NCI-H460 (cell line): Measurements from ENCODE around the gene CERS3. TPM values are rescaled to one million over a fixed set of nuclear protein-coding genes. Genes with fewer than 3 reads are reported as not detected.

Experiments
- DNase-seq: peaks from one replicate; pipeline ENCODE4 v3.0.0-alpha.2; 2016; ENCODE audit warnings: low read depth; ENCODE audit errors: extremely low read depth
- small RNA-seq, 2 experiments: library from RNA; depleted of rRNA; stranded (forward); fragments of <200 nt; gene quantifications; one replicate each; pipeline ENCODE3, GENCODE V24; 2014
- total RNA-seq: library from RNA; depleted of rRNA; stranded (reverse); fragments of >200 nt; shearing (Covaris generic); gene quantifications from 2 replicates; pipeline ENCODE4 v1.2.3, GENCODE V29; 2014; rRNA removed

Gene CERS3
- total RNA-seq, 1 experiment from 2014 or later: not detected

DNA sequence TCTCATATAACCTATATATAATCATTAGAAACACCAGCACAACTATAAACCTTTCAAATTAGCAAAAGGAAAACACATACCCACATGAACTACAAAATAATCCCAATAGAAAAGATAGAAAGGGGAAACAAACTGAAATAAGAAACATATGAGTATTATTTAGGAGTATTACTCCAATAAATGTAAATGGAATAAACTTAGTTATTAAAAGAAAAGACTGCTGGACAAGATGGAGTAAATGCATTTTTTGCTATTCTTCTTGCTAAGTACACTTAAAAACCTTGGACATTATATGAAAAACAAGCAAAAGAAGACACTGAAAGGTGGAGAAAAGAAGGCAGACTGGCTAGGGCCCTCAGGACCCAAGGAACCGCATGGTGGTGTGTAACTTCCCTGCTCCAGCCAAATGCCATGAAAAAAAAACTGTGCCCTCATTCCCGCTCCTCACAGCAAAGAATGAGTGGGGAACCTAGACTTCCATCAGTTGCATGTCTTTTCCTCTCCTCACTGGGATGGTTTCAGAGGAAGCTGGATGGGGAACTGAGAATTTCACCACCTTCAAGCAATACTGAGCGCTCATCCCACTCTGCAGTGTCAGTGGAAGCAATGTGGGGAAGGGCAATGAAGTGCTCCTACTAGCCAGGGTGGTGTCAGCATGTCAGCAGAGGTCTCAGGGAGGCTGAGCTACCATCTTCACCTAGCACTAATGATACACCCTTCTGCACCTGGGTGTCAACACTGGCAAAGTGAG is 143.3 kb downstream of the CERS3 start:
- no peak for DNase-seq

DNA sequence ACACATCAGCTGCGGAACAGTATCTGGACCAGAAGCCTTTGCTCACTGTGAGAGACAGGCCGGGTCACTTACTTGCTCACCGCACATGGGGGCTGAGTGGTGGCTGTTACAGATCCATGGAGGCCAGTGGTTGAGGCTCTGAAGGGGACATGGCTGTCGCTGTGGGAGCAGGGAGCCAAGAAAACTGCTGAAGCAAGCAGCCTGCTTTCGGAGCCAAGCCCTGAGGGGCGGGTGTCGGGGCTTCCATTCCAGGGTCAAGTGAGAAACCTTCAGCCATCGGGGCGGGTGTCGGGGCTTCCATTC is 144.7 kb downstream of the CERS3 start:
- DNase-seq: no peak

DNA sequence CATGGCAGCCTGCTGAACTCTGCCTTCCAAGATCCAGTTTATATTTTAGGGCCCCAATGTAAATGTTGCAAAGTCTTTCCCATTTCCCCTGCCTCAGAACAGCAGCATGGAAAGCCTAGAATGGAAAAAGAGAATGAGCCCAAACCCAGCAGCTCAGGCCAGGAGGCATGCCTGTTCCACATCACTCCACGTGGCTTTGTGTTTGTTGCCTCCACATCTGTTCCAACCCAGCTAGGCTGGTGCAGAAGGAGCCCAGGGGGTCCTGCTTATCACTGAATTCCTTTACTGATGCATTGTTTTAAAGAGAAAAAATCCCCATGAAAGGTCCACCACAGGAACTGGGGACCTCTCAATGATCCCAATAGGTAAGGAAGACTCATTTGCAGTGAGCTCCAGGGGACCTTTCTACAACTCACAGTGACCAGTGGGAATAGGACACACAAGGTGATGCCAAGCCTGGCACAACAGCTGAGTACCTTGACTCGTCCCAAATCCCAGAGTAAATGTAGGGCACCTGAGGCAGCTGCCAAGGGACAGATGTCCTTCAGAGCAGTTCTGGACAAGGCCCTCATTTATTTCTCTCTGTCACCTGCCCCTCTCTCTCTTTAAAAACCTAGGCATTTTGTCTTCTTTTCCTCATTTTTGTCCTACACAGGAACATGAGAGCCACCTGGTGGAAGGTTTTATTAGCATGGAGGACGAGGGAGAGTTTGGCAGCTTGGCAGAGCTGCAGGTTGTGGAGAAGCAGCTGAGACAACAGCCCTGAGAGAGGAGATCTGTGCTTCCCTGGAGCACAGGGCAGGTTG is 145.2 kb downstream of the CERS3 start:
- DNase-seq: peak; percentile 12

DNA sequence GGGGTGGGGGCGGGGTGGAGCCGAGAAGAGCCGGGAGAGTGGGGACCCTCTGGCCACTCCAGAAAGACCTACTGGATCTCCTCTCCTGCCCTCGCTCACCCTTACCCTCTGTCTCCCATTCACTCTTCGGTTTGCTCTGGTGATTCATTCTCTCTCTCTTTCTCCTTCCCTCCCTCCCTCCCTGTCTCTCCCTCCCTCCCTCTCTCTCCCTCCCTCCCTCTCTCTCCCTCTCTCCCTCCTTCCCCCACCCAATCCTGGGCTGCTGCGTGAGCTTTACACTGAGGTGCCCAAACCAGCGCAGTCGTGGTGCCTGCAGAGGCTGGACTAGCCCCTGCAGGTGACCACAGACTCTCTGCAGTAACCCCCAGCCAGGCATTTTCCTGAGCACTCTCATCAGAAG is 154.8 kb downstream of the CERS3 start:
- DNase-seq: no peak

DNA sequence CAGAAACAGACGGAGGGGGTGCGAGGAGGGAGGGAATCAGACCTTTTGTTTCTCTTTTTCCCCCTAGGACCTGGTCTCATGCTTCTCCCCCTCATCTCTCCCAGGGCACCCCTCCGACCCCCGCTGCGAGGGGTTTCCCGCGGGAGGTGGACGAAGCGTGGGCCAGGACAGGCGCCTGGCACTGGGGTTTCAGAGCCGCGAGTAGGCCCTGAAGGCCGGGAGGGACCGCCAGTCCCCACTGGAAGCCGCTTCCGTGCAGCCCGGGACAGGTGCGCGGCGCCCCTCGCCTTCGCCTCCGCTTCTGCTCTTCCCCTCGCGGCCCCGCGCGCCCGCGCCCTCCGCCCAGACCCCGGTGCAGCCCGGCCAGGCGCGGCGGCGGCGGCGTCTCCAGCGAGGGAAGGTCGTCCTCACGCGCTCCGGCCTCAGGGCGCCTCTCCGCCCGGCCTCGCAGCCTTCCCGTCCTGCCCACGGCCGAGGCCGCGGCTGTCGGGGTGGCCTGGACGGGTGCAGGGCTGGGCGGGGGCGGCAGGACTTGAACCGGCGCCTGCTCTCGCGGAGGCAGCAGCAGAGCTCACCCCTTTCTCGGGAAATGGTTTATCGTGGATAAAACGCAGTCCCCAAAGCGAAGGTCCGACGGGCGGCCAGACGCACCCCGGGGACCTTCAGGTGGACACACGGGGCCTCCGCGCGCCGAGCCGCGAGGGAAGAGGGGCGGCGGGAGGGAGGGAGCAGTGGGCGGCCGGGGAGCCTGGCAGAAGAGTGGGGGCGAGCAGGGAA is 155.4 kb downstream of the CERS3 start:
- DNase-seq: no peak

DNA sequence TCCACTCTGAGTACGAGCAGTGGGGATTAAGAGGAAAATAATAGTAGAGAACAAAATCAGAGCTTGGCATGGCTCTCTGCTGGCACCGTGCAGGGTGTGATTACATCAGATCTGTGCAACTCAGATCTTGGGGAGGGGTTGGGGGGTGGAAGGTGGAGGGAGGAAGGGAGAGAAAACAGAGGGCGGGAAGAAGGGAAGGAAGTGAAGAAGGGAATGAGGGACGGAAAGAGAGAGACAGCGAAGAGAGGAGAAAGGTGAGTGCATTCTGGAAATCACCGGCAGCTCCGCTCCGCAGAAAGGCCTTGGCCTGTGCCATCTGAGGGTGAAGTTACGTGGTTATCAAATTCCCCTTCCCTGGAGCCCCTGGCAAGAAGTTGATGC is 156.0 kb downstream of the CERS3 start:
- DNase-seq: no peak

DNA sequence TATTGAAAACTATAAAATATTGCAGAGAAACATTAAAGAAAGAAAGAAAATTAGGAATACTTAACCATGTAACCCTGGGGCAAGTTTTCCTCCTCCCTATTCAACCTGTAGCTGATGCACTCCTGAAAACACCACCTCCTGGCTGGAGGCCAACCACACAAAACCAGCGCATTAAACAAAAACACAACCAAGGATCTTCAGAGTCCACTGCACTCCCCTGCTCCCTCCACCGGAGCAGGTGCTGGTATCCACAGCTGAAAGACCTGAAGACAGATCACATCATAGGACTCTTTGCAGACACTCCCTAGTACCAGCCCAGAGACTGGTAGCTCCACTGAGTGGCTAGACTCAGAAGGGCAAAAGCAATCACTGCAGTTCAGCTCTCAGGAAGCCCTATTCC is 173.4 kb downstream of the CERS3 start:
- DNase-seq: no peak

DNA sequence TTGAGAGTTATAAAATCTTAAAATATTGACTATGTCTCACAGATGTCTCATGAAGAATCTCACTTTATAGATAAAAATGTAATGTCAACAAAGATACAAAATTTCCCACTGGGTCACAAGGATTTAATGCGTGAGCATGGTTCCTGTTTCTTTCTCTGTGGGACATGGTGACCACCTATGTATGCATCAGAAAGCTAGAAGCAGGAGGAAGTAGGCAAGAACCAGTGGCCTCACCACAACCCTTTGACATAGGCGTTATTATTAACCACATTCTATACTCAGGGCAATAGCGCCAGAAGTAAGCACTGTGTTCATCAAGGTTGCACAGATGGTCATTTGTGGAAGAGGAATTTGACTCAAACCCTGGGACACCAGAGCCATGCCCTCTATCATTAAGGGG is 175.3 kb downstream of the CERS3 start:
- DNase-seq: no peak

DNA sequence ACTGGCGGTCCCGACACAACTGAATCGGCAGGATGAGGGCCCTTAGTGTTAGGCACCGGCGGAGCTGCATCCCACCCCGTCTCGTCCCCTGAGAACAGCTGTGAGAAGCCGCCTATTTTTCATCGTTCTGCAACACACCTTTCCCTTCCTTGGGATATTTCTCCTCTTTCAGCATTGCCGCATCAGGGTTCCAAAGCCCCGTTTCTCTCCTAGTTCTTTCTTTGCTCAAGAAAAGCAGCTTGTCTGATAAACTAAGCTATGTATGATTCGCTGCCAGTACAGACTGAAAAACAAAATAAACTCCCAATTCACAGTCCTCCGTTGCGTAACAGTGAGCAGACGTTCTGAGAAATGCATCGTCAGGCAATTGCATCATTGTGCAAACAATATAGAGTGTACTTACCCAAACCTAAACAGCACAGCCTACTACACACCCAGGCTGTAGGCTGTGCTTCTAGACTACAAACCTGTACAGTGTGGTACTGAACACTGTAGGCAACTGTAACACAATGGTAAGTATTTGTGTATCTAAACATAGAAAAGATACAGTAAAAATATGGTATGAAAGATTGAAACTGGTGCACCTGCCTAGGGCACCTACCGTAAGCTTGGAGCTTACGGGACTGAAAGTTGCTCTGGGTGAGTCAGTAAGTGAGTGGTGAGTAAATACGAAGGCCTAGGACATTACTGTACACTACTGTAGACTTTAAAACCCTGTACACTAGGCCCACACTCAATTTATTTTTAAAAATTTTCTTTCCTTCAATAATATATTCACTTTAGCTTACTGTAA is 178.1 kb downstream of the CERS3 start:
- DNase-seq: peak; percentile 82

Small RNA genes within 50 kb of the gene (small RNA-seq; reads per million reads assigned to genes)
- gene RNU6-181P (0 reads per million in 2 experiments), gene RNU6-322P (0 to 0.02 reads per million in 2 experiments)

Other genes starting within 250 kb of the CERS3 start
- 0.03 and 0.15 TPM in 2 replicates for gene ADAMTS17, start 187.0 kb downstream of the CERS3 start, total RNA-seq
- 10.8 and 13.0 TPM in 2 replicates for gene LINS1, start 73.2 kb upstream of the CERS3 start, total RNA-seq
- 11.2 and 12.5 TPM in 2 replicates for gene ASB7, start 73.6 kb upstream of the CERS3 start, total RNA-seq